Natural killer cell (primary cell): Measurements from ENCODE around the gene OXER1. TPM values are rescaled to one million over a fixed set of nuclear protein-coding genes. Genes with fewer than 3 reads are reported as not detected.

Experiments
- ATAC-seq, 3 donors: fragments of 150-1000 bp in 2 of 3; fragments of 200-7000 bp in 1 of 3; cut with Tn5 transposase; 1 replicate in 1 of 3; 2 replicates in 2 of 3; pipeline ENCODE4 v1.10.0; 2021; ENCODE audit warnings: mild to moderate bottlenecking in 2 of 3, moderate library complexity in 2 of 3
- DNase-seq, 2 donors: peaks; one replicate each; pipeline versions ENCODE4 v3.0.0 to v3.0.0-alpha.2; 2013 to 2021; ENCODE audit warnings: mixed read lengths in 1 of 2
- H3K27ac ChIP-seq: one replicate; pipeline ENCODE4 v1.5.1; 2013; ENCODE audit warnings: mild to moderate bottlenecking, low read length
- H3K27me3 ChIP-seq: one replicate; pipeline ENCODE4 v1.6.1; 2013; ENCODE audit warnings: low read length; ENCODE audit not compliant: control insufficient read depth, insufficient read depth
- H3K36me3 ChIP-seq: one replicate; pipeline ENCODE4 v1.6.1; 2013; ENCODE audit warnings: low read length; ENCODE audit not compliant: control insufficient read depth, insufficient read depth
- H3K4me1 ChIP-seq: one replicate; pipeline ENCODE4 v1.6.1; 2013; ENCODE audit warnings: low read length; ENCODE audit not compliant: control insufficient read depth, insufficient read depth
- H3K4me3 ChIP-seq: one replicate; pipeline ENCODE4 v1.5.1; 2013; ENCODE audit warnings: low read length
- H3K9me3 ChIP-seq: one replicate; pipeline ENCODE4 v1.6.1; 2013; ENCODE audit warnings: low read length; ENCODE audit not compliant: control insufficient read depth, insufficient read depth
- H3K27ac Mint-ChIP-seq, 2 donors: one replicate each; pipeline ENCODE4 v1.8.0; 2022; ENCODE audit warnings: mild to moderate bottlenecking in 2 of 2, mixed read lengths in 2 of 2, moderate library complexity in 1 of 2
- H3K27me3 Mint-ChIP-seq, 2 donors: one replicate each; pipeline ENCODE4 v1.8.0; 2022; ENCODE audit warnings: low read depth in 2 of 2, mixed read lengths in 2 of 2
- H3K36me3 Mint-ChIP-seq: one replicate; pipeline ENCODE4 v1.8.0; 2022; ENCODE audit warnings: mixed read lengths
- H3K4me1 Mint-ChIP-seq, 2 donors: one replicate each; pipeline ENCODE4 v1.8.0; 2022; ENCODE audit warnings: mixed read lengths in 2 of 2
- H3K4me3 Mint-ChIP-seq: one replicate; pipeline ENCODE4 v1.8.0; 2022; ENCODE audit warnings: mild to moderate bottlenecking, moderate library complexity, mixed read lengths
- H3K9me3 Mint-ChIP-seq, 2 donors: one replicate each; pipeline ENCODE4 v1.8.0; 2022; ENCODE audit warnings: mixed read lengths in 2 of 2
- CTCF ChIP-seq: fragments of 200-600 bp; IDR thresholded peaks from one replicate; pipeline ENCODE4 v1.8.0; 2022; ENCODE audit warnings: antibody characterized with exemption
- WGBS: methylation state at CpG from one replicate; pipeline ENCODE4 v1.1.7; 2013; ENCODE audit warnings: missing lambda C conversion rate; ENCODE audit not compliant: insufficient coverage; 5-methylcytosine and 5-hydroxymethylcytosine counted together
- intact Hi-C: fragments of 100-400 bp; cut with micrococcal nuclease; formaldehyde crosslinking; loops from one replicate; pipeline ENCODE4 v1.14.2; 2022
- total RNA-seq, 4 donors: library from RNA; stranded (reverse); fragments of 120-200 nt in 1 of 4; gene quantifications; one replicate each; pipeline versions ENCODE4 v1.2.3 to v1.2.4, GENCODE V29; 2013 to 2022

The OXER1 gene
- total RNA-seq, 3 donors from 2014 or later (not counting 1 experiment from before 2014, with no cell fraction given), result 0.19 to 2.7 (median 0.41) TPM

GRCh38 chr2:42788882-42789281 is 24.9 kb upstream of the OXER1 start:
- H3K27ac ChIP-seq, result no peak overlapping the region
- Mint-ChIP-seq H3K27me3 (peaks cover 31 to 39% of the 10 kb centered on the region in 2 donors), H3K4me1 (peaks cover 7 to 32% of the 10 kb centered on the region in 2 donors), H3K36me3 (peaks cover 7% of the 10 kb centered on the region), H3K27ac (peak overlapping the region in 1 of 2 donors; percentile 66), H3K9me3 (no peaks in the 10 kb centered on the region), H3K4me3 (no peak overlapping the region)
- DNase-seq, result no peak
- no peaks in the 10 kb centered on the region for H3K36me3 ChIP-seq
- intact Hi-C loops, result no loop called here
- ATAC-seq, result no peak
- H3K4me3 ChIP-seq, result no peak overlapping the region
- no peaks in the 10 kb centered on the region for H3K9me3 ChIP-seq
- H3K27me3 ChIP-seq, result peaks cover 5% of the 10 kb centered on the region
- no peak for TF ChIP-seq CTCF
- 75% methylated on average over 4 of the region's 4 CpGs for WGBS
- peaks cover 43% of the 10 kb centered on the region for H3K4me1 ChIP-seq

- Mint-ChIP-seq H3K27me3 (peaks cover 27 to 35% of the 10 kb centered on the region in 2 donors), H3K36me3 (peaks cover 7% of the 10 kb centered on the region), H3K9me3 (no peaks in the 10 kb centered on the region), H3K4me3 (no peak overlapping the region), H3K27ac (peak overlapping the region in 1 of 2 donors; percentile 66), H3K4me1 (peaks cover 7 to 32% of the 10 kb centered on the region in 2 donors)
- TF ChIP-seq CTCF, result no peak
- Histone ChIP-seq H3K4me3 (no peak overlapping the region), H3K4me1 (peaks cover 41% of the 10 kb centered on the region), H3K27ac (no peak overlapping the region), H3K27me3 (peaks cover 5% of the 10 kb centered on the region), H3K9me3 (no peaks in the 10 kb centered on the region), H3K36me3 (no peaks in the 10 kb centered on the region)
- WGBS, result 81% methylated on average over 7 of the region's 9 CpGs
- DNase-seq (no peak), ATAC-seq (no peak)
- intact Hi-C loops, result no loop called here
Observed at GRCh38 chr2:42788478-42788793, 24.5 kb upstream of the OXER1 start.

GRCh38 chr2:42787788-42788477 is 24.0 kb upstream of the OXER1 start:
- intact Hi-C loops, result no loop called here
- Mint-ChIP-seq H3K36me3 (peaks cover 7% of the 10 kb centered on the region), H3K4me3 (no peak overlapping the region), H3K4me1 (peaks cover 7 to 32% of the 10 kb centered on the region in 2 donors), H3K9me3 (no peaks in the 10 kb centered on the region), H3K27ac (peak overlapping the region in 1 of 2 donors; percentile 66), H3K27me3 (peaks cover 24 to 33% of the 10 kb centered on the region in 2 donors)
- DNase-seq, result no peak
- H3K36me3 ChIP-seq, result no peaks in the 10 kb centered on the region
- H3K27me3 ChIP-seq, result peaks cover 5% of the 10 kb centered on the region
- H3K9me3 ChIP-seq, result no peaks in the 10 kb centered on the region
- peak; percentile 46 to 85 (median 83) for ATAC-seq
- no peak overlapping the region for H3K27ac ChIP-seq
- H3K4me3 ChIP-seq, result no peak overlapping the region
- WGBS, result 38% methylated on average over 9 of the region's 12 CpGs
- peaks cover 37% of the 10 kb centered on the region for H3K4me1 ChIP-seq
- no peak for TF ChIP-seq CTCF

- no peaks in the 10 kb centered on the region for H3K9me3 ChIP-seq
- H3K36me3 ChIP-seq, result no peaks in the 10 kb centered on the region
- Mint-ChIP-seq H3K4me1 (peaks cover 6 to 32% of the 10 kb centered on the region in 2 donors), H3K9me3 (no peaks in the 10 kb centered on the region), H3K4me3 (no peak overlapping the region), H3K27me3 (peaks cover 24 to 32% of the 10 kb centered on the region in 2 donors), H3K36me3 (peaks cover 7% of the 10 kb centered on the region), H3K27ac (no peak overlapping the region)
- WGBS, result 76% methylated on average over 3 of the region's 3 CpGs
- peaks cover 5% of the 10 kb centered on the region for H3K27me3 ChIP-seq
- ATAC-seq (peak in 1 of 3 donors; percentile 4), DNase-seq (no peak)
- H3K27ac ChIP-seq, result no peak overlapping the region
- H3K4me3 ChIP-seq, result no peak overlapping the region
- intact Hi-C loops, result no loop called here
- peaks cover 33% of the 10 kb centered on the region for H3K4me1 ChIP-seq
- no peak for TF ChIP-seq CTCF
Observed at GRCh38 chr2:42787424-42787787, 23.5 kb upstream of the OXER1 start.
